Measurements from ENCODE around the gene MTMR2. TPM values are rescaled to one million over a fixed set of nuclear protein-coding genes. Genes with fewer than 3 reads are reported as not detected.

The MTMR2 gene
- total and polyA plus RNA-seq, 2 donors (not counting 3 experiments of a cell fraction or from before 2014, with no cell fraction given): 19.5 to 49.5 TPM

DNA sequence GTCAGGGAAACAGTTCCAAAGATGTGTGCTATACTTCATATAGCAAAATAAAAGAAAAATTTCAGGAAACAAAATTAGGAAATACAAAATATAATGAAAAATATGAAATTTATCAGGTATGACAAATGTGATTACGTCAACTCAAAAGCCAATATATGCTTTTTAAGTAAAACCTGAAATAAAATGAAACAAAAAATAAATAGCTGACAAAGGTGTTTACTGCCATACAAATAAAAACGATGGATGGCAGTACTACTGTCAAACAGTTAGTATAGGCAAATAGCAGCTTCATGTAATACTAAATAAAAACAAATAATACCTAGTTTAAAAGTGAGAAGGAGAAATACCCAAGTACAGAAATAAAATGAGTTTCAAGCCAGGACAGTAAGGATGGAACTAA lies 119.9 kb downstream of the MTMR2 start:
- Histone ChIP-seq H3K9ac (replicated peaks; ENCODE audit: extremely low read depth, insufficient read depth, low read length) (no peak overlapping the region), H3K9me1 (replicated peaks; ENCODE audit: control insufficient read depth, extremely low read depth, insufficient read depth, low read length) (no peaks in the 10 kb centered on the region), H3K27me3 (ENCODE audit: control insufficient read depth in 2 of 2, insufficient read depth in 2 of 2, low read length in 2 of 2) (no peaks in the 10 kb centered on the region), H2AFZ (ENCODE audit: low read depth, low read length) (no peak overlapping the region), H3K4me1 (ENCODE audit: control insufficient read depth, extremely low read depth, insufficient read depth, low read length) (no peaks in the 10 kb centered on the region), H3K27ac (ENCODE audit: insufficient read depth, low read depth, low read length) (no peak overlapping the region), H3K36me3 (ENCODE audit: control insufficient read depth in 2 of 2, extremely low read depth in 1 of 2, insufficient read depth in 2 of 2, low read length in 2 of 2) (peaks cover 0 to 2% of the 10 kb centered on the region in 2 experiments), H3K4me3 (replicated peaks in 1 of 3; ENCODE audit: insufficient read depth in 1 of 3, low read depth in 1 of 3, low read length in 3 of 3) (no peak overlapping the region), H3K9me3 (replicated peaks; ENCODE audit: control insufficient read depth, insufficient read depth, low read length) (no peaks in the 10 kb centered on the region), H4K20me1 (replicated peaks; ENCODE audit: control insufficient read depth, extremely low read depth, insufficient read depth, low read length) (no peaks in the 10 kb centered on the region), H3K79me2 (ENCODE audit: control insufficient read depth, insufficient read depth, low read length) (no peaks in the 10 kb centered on the region), H3K4me2 (ENCODE audit: insufficient read depth, low read length) (no peak overlapping the region)
- dilution Hi-C loops (cut with MboI; ENCODE audit: extremely low pct_ligation_motif_present, low sequenced_read_pairs): no loop called here
- intact Hi-C loops (cut with micrococcal nuclease): no loop called here
- TF ChIP-seq POLR2AphosphoS5 (IDR thresholded peaks at IDR 0.05; ENCODE audit: insufficient read depth, low read depth, low read length): no peak
- no peak for TF ChIP-seq FOS (IDR thresholded peaks at IDR 0.05; ENCODE audit: borderline replicate concordance, insufficient read depth, low read length)
- TF ChIP-seq, protein P1, sequence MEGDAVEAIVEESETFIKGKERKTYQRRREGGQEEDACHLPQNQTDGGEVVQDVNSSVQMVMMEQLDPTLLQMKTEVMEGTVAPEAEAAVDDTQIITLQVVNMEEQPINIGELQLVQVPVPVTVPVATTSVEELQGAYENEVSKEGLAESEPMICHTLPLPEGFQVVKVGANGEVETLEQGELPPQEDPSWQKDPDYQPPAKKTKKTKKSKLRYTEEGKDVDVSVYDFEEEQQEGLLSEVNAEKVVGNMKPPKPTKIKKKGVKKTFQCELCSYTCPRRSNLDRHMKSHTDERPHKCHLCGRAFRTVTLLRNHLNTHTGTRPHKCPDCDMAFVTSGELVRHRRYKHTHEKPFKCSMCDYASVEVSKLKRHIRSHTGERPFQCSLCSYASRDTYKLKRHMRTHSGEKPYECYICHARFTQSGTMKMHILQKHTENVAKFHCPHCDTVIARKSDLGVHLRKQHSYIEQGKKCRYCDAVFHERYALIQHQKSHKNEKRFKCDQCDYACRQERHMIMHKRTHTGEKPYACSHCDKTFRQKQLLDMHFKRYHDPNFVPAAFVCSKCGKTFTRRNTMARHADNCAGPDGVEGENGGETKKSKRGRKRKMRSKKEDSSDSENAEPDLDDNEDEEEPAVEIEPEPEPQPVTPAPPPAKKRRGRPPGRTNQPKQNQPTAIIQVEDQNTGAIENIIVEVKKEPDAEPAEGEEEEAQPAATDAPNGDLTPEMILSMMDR (IDR thresholded peaks at IDR 0.05; ENCODE audit: extremely low read depth in 1 of 2, insufficient read depth in 1 of 2, low read depth in 1 of 2, low read length in 2 of 2): no peak
- TF ChIP-seq, protein P2, sequence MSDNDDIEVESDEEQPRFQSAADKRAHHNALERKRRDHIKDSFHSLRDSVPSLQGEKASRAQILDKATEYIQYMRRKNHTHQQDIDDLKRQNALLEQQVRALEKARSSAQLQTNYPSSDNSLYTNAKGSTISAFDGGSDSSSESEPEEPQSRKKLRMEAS (IDR thresholded peaks at IDR 0.05; ENCODE audit: insufficient read depth, insufficient read length): no peak
- no peak for TF ChIP-seq MYC (IDR thresholded peaks at IDR 0.05; ENCODE audit: low read depth, low read length)
- no peak for TF ChIP-seq EZH2 (IDR thresholded peaks at IDR 0.05; ENCODE audit: borderline replicate concordance, low read depth, low read length, severe bottlenecking)
- no peak for TF ChIP-seq GATA2 (IDR thresholded peaks at IDR 0.05; ENCODE audit: insufficient read depth, insufficient read length, low read depth, low read length)
- TF ChIP-seq POLR2A (IDR thresholded peaks at IDR 0.05; ENCODE audit: low read depth, low read length): no peak
- TF ChIP-seq JUN (IDR thresholded peaks at IDR 0.05; ENCODE audit: borderline replicate concordance, insufficient read depth, insufficient read length, low read depth): no peak
- DNase-seq (ENCODE audit: low read depth, low spot score) (no peak), FAIRE-seq (no peak)
- POLR2A ChIA-PET: no interaction called here
- CTCF ChIA-PET: interaction anchor here (1.2 kb wide), 1 partner anchor 32 kb away, joined by 3 read pairs; no protein-coding TSS in a partner anchor
- no TSS peak for BruUV-seq (replicated peaks)

Data from endothelial cell of umbilical vein (primary cell).